ENCODE measurements around the gene KCNQ1.
A peak's percentile ranks its signal among the peaks of the same experiment; 100 is the strongest.

The KCNQ1 gene

DNA sequence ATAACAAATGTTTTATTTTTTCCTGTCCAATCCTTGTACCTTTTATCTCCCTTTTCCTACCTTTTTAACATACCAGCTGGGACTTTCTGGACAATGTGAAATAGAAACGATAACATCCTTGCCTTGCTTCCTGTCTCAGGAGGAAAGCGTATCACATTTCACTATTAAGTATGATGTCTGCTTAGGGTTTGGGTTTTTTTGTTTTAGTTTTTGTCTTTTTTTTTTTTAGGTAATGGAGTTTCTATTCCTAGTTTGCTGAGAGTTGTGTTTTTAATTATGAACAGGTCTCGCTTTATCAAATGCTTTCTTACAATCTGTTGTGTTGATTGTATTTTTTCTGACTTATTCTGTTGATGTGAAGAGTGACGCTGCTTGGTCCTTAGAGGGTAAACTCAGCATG is 319.2 kb downstream of the KCNQ1 start:
- H3K9me3 ChIP-seq (ENCODE audit: insufficient read depth, low read depth, low read length) = no peaks in the 10 kb centered on the region
- no peak overlapping the region for H3K9ac ChIP-seq (ENCODE audit: low read depth, low read length, poor library complexity, severe bottlenecking)
- no peak overlapping the region for H3K4me3 ChIP-seq (ENCODE audit: low read length, poor library complexity, severe bottlenecking)
- no peaks in the 10 kb centered on the region for H4K20me1 ChIP-seq (ENCODE audit: insufficient read depth, low read length, poor library complexity, severe bottlenecking)
- H3K27me3 ChIP-seq (ENCODE audit: insufficient read depth, low read length, poor library complexity, severe bottlenecking) = no peaks in the 10 kb centered on the region
- no peaks in the 10 kb centered on the region for H3K36me3 ChIP-seq (ENCODE audit: insufficient read depth, low read length)
- no peaks in the 10 kb centered on the region for H3K9me2 ChIP-seq (replicated peaks; ENCODE audit: low read depth, low read length)
- TF ChIP-seq, protein P1, sequence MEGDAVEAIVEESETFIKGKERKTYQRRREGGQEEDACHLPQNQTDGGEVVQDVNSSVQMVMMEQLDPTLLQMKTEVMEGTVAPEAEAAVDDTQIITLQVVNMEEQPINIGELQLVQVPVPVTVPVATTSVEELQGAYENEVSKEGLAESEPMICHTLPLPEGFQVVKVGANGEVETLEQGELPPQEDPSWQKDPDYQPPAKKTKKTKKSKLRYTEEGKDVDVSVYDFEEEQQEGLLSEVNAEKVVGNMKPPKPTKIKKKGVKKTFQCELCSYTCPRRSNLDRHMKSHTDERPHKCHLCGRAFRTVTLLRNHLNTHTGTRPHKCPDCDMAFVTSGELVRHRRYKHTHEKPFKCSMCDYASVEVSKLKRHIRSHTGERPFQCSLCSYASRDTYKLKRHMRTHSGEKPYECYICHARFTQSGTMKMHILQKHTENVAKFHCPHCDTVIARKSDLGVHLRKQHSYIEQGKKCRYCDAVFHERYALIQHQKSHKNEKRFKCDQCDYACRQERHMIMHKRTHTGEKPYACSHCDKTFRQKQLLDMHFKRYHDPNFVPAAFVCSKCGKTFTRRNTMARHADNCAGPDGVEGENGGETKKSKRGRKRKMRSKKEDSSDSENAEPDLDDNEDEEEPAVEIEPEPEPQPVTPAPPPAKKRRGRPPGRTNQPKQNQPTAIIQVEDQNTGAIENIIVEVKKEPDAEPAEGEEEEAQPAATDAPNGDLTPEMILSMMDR (conservative IDR thresholded peaks at IDR 0.05; ENCODE audit: low read length) = no peak
- no peak for TF ChIP-seq EZH2phosphoT487 (IDR thresholded peaks at IDR 0.05; ENCODE audit: borderline replicate concordance)
- no peaks in the 10 kb centered on the region for H3K79me2 ChIP-seq (ENCODE audit: insufficient read depth, low read length)
- peak overlapping the region; percentile 44 for H3K4me2 ChIP-seq (ENCODE audit: low read depth, low read length, poor library complexity, severe bottlenecking)
- no peaks in the 10 kb centered on the region for H3F3A ChIP-seq (ENCODE audit: low read depth)
- peaks cover 13% of the 10 kb centered on the region for H3K4me1 ChIP-seq (ENCODE audit: insufficient read depth, low read length, poor library complexity, severe bottlenecking)
- peak overlapping the region; percentile 37; the same call in 1 of the 2 replicates for H2AFZ ChIP-seq (ENCODE audit: low read length)

GRCh38 chr11:2765491-2765890 is 320.7 kb downstream of the KCNQ1 start:
- Histone ChIP-seq H3K9me2 (replicated peaks; ENCODE audit: low read depth, low read length) (no peaks in the 10 kb centered on the region), H3K79me2 (ENCODE audit: insufficient read depth, low read length) (no peaks in the 10 kb centered on the region), H3K27me3 (ENCODE audit: insufficient read depth, low read length, poor library complexity, severe bottlenecking) (no peaks in the 10 kb centered on the region), H3F3A (ENCODE audit: low read depth) (no peaks in the 10 kb centered on the region), H3K9ac (ENCODE audit: low read depth, low read length, poor library complexity, severe bottlenecking) (no peak overlapping the region), H4K20me1 (ENCODE audit: insufficient read depth, low read length, poor library complexity, severe bottlenecking) (no peaks in the 10 kb centered on the region), H3K4me1 (ENCODE audit: insufficient read depth, low read length, poor library complexity, severe bottlenecking) (peaks cover 13% of the 10 kb centered on the region), H3K9me3 (ENCODE audit: insufficient read depth, low read depth, low read length) (no peaks in the 10 kb centered on the region), H3K4me3 (ENCODE audit: low read length, poor library complexity, severe bottlenecking) (no peak overlapping the region), H2AFZ (ENCODE audit: low read length) (no peak overlapping the region), H3K4me2 (ENCODE audit: low read depth, low read length, poor library complexity, severe bottlenecking) (no peak overlapping the region), H3K36me3 (ENCODE audit: insufficient read depth, low read length) (no peaks in the 10 kb centered on the region)
- TF ChIP-seq, protein P1 (conservative IDR thresholded peaks at IDR 0.05; ENCODE audit: low read length) = no peak
- TF ChIP-seq EZH2phosphoT487 (IDR thresholded peaks at IDR 0.05; ENCODE audit: borderline replicate concordance) = no peak

DNA sequence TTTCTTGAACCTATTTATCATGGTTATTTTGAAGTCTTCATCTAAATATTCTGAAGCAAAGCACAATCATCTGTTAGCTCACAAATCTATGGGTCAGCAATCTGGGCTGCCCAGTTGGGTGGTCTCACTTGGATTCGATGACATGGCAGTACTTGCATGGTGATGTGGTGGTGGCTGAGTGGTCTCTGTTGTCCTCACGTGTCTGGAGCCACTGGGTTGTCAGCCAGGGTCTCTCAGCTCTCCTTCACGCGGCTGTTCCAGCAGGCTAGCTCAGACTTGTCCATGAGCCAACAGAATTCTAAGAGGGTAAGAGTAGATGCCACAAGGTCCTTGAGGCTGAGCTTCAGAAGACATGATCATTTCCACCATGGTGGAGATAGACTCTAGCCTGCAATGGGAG is 321.4 kb downstream of the KCNQ1 start:
- H3K4me3 ChIP-seq (ENCODE audit: low read length, poor library complexity, severe bottlenecking) = no peak overlapping the region
- no peaks in the 10 kb centered on the region for H3K9me2 ChIP-seq (replicated peaks; ENCODE audit: low read depth, low read length)
- no peaks in the 10 kb centered on the region for H3F3A ChIP-seq (ENCODE audit: low read depth)
- no peaks in the 10 kb centered on the region for H3K9me3 ChIP-seq (ENCODE audit: insufficient read depth, low read depth, low read length)
- no peaks in the 10 kb centered on the region for H3K27me3 ChIP-seq (ENCODE audit: insufficient read depth, low read length, poor library complexity, severe bottlenecking)
- H3K4me1 ChIP-seq (ENCODE audit: insufficient read depth, low read length, poor library complexity, severe bottlenecking) = peaks cover 19% of the 10 kb centered on the region
- TF ChIP-seq EZH2phosphoT487 (IDR thresholded peaks at IDR 0.05; ENCODE audit: borderline replicate concordance) = no peak
- TF ChIP-seq, protein P1 (conservative IDR thresholded peaks at IDR 0.05; ENCODE audit: low read length) = no peak
- no peak overlapping the region for H3K4me2 ChIP-seq (ENCODE audit: low read depth, low read length, poor library complexity, severe bottlenecking)
- H2AFZ ChIP-seq (ENCODE audit: low read length) = no peak overlapping the region
- no peaks in the 10 kb centered on the region for H4K20me1 ChIP-seq (ENCODE audit: insufficient read depth, low read length, poor library complexity, severe bottlenecking)
- H3K9ac ChIP-seq (ENCODE audit: low read depth, low read length, poor library complexity, severe bottlenecking) = no peak overlapping the region
- no peaks in the 10 kb centered on the region for H3K79me2 ChIP-seq (ENCODE audit: insufficient read depth, low read length)
- no peaks in the 10 kb centered on the region for H3K36me3 ChIP-seq (ENCODE audit: insufficient read depth, low read length)

Measured in Loucy (cell line).